Stimulated activated naive CD4-positive, alpha-beta T cell (primary cell): ENCODE data around the gene PLS1.
A peak's percentile ranks its signal among the peaks of the same experiment; 100 is the strongest.
"Not testable (repeated sequence)": the region's sequence is repeated elsewhere in the genome, so short reads cannot be mapped to it uniquely, and the experiment has no call there.

Experiments used
- DNase-seq, 6 experiments: peaks; one replicate each; lab custom pipeline; 2025; lab: John Stamatoyannopoulos, UW

Gene PLS1

DNA sequence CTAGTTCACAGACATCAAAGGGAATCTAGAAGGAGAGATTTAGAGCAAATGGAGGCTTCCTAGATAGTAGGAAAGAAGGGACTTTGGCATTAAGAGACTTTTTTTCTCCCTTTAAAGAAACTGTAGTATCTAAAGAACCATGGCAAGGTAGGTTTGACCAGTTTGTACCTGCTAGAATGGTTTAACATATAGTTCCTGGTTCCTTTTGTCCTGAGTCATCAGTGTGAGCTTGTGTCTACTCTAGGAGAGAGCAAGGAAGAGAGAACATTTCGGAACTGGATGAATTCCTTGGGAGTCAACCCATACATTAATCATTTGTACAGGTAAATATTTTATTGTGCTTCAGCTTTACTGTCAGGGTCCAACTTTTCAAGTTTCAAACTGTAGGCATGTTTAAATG lies 98.0 kb downstream of the PLS1 start:
- no peak for DNase-seq

DNA sequence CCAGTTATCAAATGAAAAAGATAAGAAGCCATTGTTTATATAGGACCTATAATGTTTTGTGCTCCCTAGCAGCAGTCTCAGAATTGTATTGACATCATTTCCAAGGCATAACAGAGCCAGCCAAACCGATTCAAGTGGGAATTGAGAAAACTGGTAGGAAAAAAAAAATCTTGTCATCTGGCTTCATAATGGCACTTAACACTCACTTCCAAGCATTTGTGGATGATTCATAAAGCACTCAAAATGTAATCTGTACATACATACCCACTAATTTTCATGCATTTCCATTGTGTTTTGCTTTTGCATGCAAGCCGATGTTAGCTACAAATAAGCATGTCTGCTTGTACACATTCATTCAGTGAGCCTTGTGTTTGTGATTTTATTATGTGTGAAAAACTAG lies 109.0 kb downstream of the PLS1 start:
- DNase-seq = no peak

DNA sequence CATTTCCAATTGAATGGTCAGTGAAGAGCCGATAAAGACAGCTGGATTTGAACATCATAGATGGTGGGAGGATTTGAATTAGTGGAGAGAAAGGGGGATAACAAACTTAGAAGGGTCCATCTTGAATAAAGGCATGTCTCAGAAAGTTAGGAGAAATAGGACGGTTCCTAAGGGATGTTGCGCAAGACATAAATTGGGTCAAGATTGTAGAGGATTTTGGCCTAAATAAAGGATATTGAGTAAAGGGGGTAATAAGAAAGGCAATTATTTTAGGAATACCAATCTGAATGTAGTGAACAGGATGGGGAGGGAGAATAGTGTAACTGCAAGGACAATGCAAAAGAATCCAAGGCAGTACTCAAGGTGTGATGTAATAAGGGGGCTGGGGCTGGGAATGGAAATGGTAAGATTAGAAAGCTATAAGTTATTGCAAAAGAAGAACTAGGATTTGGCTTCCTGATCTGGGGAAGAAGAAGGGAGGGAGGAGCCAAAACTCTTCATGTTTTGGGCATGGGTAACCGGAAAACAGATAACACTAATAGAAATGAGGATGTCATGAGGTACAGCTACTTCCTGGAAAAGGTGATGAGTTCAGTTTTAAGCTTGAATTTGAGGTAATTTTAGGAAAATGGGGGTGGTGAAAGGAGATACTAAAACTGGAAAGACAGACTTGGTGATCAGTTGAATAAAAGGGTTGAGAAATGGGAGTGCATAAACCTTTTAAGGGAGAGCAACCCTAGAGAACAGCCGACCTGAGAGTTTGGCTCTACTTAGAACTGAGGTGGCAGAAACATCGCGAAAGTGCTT lies 110.3 kb downstream of the PLS1 start:
- no peak for DNase-seq

DNA sequence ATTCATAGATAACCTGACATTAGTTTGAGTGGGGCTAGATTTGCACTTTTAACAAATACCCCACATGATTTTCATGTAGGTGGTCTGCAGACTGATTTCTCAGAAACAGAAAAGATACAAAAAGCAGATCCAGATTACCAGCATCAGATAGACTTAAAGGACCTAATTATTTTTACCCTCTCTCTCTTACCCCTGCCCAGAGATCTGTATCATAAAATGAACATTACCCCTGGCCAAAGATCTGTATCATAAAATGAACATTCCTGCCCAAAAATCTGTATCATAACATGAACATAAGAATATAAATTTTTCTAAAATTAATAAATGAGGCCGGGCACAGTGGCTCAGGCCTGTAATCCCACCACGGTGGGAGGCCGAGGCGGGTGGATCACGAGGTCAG lies 113.0 kb downstream of the PLS1 start:
- DNase-seq = no peak

DNA sequence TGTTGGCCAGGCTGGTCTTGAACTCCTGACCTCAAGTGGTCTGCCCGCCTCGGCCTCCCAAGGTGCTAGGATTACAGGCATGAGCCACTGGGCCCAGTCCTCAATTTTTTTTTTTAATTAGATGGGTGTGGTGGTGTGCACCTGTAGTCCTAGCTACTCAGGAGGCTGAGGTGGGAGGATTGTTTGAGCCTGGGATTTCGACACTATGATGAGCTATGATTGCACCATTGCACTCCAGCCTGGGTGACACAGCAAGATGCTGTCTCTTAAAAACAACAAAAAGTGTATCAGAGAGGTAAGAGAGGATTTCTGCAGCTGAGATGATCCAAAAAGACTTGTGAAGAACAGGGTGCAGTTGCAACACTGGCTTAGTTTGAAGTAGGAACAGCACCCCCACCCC lies 118.7 kb downstream of the PLS1 start:
- not testable (repeated sequence) for DNase-seq

DNA sequence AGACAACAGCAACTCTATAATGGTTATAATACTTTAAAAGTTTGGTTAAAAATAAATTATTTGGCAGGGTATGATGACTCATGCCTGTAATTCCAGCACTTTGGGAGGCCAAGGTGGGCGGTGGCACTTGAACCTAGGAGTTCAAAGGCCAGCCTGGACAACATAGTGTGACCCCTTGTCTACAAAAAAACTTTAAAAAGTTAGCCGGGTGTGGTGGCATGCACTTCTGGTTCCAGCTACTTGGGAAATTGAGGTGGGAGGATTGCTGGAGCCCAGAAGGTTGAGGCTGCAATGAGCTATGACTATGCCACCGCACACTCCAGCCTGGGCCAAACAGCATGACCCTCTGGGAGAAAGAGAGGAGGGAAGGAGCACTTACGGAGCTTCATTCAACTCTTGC lies 119.9 kb downstream of the PLS1 start:
- DNase-seq = no peak

DNA sequence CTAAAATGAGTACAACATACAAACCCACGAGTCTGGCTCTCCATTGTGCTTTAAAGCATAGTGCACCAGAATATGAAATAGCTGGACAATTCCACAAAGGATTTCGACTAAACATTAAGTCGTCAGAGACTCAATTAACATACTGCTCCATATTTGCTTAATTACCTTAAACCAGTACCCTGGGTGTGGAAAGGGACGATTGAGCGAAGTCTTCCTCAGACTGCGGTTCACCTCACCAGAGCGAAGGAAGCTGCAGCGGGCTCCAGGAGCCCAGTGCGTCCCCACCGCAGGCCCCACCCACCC lies 127.4 kb downstream of the PLS1 start:
- no peak for DNase-seq

DNA sequence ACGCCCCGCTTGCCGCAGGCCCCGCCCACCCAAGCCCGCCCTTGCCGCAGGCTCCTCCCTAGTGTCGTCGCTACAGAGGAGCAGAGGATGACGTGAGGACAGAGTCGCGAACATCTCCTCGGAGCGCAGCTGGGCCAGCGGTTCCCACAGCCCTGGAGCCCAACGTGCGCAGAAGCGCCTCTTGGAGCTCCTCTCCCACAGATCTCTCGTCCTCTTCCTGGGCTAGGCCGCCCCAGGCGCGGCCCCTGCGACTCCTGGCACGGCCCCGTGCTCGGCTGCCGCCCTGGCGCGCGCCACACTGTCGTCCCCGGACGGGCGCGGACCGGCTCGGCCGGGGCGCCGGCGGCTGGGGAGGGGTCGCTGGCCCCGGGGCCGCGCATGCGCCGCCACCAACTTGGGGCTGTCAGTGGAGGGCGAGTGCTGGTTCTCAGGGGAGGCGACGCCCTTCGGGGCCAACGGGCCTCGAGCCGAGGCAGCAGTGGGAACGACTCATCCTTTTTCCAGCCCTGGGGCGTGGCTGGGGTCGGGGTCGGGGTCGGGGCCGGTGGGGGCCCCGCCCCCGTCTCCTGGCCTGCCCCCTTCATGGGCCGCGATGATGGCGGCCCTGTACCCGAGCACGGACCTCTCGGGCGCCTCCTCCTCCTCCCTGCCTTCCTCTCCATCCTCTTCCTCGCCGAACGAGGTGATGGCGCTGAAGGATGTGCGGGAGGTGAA lies 127.9 kb downstream of the PLS1 start, which contains the start of gene TRPC1:
TSS of gene TRPC1 (plus strand) at position 67 of the 714 bp plus-strand sequence. CDS start at position 593, 526 bp downstream.
- peak; percentile 79 to 86 (median 80) for DNase-seq

DNA sequence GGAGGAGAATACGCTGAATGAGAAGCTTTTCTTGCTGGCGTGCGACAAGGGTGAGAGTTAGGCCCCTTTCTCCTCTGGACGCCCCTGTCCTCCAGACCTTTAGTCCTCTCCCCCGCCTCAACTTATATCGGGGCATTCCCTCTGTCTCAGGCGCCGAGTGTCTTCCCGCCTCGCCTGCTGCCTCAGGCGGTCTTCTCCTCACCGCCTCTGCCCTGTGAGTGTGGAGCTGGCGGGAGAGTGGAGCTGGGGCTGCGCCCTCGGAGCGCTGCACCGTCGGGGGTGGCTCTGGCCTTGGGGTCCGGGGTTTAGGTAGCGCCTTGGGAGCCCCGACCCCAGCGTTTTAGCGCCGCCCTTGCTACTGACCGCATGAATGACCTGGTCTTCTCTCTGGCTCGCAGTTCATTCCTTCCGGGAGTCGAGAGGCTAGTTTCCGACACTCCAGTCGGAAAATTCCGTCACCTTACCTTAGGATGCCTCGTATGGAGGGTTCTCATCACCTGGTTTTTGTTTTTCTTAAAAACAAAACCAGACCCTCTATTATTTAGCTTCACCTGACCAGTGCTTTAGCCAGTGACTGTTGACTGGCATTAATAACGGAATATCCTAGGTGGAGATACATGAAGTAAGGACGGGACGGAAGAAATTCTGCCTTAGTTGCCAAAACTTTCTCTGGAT lies 128.6 kb downstream of the PLS1 start:
- DNase-seq = peak in 2 of 6 experiments; percentile 14 to 46

DNA sequence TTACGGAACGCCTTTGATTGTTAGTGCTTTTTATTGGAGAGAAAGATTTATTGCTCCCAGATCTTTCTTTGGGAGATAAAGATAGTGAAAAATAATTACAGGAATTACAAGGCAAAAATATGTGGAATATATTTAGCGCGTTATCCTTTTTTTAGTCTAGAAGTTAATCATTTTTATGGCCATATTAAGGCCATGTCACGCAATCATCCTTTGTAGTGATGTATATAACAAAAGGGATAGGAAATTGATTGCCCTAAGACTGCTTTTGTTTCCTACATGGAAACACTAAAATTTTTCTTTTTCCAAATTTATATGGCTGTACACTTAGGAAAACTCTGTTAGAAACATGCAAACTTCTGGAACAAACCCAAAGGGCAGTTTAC lies 129.2 kb downstream of the PLS1 start:
- no peak for DNase-seq

DNA sequence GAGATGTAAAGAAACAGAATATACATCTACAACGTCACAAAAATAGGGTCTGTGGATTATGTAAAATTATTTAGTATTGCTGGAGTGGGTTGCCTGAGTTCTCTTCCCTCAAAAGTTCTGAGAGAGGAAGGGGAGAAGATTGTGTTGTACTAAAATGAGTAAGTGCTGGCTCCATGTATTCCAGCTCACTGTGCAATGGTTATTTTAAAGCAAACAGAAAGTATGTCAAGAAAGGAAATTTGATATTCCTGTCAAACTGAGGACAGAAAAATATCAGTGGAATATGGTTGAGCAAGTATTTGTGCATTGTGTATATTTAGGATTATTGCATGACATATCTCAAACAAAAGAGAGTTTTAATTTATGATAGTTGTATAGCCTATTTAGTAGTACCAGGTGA lies 129.8 kb downstream of the PLS1 start:
- DNase-seq = no peak

DNA sequence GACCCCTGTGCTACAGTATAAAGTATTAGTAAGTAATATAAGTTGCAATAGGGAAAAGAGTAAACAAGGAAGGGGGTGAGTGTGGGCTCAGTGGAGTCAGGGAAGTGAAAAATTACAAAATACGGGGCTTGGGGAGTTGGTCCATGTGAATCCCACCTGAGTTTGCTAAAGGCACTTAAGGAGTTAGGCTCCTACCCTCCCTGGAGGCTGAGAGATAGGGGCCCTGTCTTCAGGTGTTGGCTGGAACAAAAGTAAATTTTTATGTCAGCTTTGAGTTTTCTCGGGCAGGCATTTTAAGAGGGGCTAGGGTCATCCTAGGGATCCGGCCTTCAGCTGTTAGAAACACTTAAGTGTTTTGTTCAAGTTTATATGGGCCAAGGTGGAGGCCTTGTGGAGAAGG lies 135.9 kb downstream of the PLS1 start:
- DNase-seq = no peak

DNA sequence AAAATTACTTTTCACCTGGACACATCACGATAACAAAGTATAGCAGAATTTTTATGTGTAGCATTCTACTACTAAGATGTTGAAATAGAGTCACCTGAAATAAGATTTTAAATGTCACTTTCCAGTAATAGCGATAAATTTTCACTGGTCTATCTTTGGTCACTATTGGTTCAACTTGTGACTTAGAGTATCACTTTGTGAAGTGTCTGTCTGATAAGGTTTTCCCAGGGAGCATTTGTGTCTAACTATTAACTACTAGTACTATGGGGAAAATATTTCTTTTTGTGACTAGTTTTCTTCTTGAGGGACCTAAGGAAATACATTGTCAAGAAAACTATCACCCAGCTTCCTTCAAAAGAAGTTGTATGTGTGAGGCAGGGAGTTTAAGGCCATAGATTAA lies 138.6 kb downstream of the PLS1 start:
- no peak for DNase-seq

DNA sequence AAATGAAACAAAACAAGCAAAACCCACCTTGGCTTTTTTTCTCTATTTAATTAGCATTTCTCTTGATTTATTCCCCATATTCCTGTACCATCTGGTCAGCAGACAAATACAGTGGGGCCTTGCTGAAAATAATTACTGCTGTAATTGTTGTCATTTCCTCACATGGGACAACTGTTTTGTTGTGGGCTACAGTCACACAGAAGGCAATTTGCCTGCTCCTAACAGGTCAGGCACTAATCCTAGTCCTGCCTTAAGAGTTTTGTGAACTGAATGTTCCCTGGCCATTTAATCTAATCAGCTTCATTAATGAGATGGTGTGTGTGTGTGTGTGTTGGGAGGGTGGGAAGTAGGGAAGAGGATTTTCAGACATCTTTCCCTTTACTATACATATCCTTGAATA lies 139.3 kb downstream of the PLS1 start:
- no peak for DNase-seq

DNA sequence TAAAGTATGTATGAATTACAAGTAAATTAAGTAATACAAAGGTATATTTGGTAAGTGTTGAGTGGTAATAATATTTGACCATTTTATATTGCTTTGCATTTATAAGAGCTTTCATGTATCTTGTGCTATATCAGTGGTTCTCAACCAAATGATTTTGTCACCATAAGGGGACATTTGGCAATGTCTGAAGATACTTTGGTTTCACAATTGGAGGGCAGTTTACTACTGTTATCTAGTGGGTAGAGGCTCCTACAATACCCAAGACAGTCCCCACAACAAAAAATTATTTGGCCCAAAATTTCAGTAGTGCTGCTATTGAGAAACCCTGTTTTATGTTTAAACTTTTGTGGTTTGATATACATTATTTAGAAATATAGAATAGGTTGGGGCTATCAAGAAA lies 142.2 kb downstream of the PLS1 start:
- no peak for DNase-seq

DNA sequence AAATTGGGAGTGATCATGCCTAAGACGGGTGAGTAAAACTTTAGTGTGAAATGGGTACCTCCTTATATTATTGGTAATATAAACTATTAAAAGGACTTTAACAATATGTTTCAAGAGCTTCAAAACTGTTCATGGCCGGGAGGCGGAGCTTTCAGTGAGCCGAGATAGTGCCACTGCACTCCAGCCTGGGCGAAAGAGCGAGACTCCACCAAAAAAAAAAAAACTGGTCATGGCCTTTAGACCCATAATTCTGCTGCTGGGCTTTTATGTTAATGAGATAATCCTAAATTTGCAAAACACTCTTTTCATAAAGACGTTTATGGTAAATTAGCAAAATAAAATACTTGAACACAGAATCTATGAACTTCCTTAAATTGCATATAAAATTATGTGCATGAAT lies 150.5 kb downstream of the PLS1 start:
- DNase-seq = no peak

DNA sequence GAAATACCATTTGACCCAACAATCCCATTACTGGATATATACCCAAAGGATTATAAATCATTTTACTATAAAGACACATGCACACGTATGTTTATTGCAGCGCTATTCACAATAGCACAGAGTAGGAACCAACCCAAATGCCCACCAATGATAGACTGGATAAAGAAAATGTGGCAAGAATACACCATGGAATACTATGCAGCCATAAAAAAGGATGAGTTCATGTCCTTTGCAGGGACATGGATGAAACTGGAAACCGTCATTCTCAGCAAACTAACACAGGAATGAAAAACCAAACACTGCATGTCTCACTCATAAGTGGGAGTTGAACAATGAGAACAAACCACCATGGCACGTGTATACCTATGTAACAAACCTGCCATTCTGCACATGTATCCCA lies 154.3 kb downstream of the PLS1 start:
- DNase-seq = not testable (repeated sequence)

DNA sequence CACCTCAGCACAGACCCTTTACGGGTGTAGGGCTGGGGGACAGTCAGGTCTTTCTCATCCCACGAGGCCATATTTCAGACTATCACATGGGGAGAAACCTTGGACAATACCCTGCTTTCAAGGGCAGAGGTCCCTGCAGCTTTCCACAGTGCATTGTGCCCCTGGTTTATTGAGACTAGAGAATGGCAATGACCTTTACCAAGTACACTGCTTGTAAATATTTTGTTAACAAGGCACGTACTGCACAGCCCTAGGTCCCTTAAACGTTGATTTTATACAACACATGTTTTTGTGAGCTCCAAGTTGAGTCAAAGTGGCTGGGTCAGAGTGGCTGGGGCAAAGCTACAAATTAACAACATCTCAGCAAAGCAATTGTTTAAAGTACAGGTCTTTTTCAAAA lies 156.4 kb downstream of the PLS1 start:
- DNase-seq = not testable (repeated sequence)

DNA sequence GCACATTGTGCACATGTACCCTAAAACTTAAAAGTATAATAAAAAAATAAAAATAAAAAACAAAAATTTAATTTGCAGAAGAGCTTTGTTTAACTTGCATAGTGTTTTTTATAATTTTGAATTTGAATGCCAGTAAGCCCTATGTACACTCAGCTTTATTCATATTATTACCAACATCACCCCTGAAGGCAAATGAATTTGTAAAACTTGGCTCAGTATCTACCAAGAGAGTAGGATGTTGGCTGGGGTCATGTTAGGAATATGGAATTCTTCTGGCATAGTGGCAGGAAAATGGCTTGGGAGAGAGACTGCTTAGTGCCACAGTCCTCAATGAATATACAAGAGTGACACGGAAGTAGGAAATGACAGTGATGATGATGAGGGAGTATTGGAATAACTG lies 158.3 kb downstream of the PLS1 start:
- DNase-seq = no peak
